PC-9 (cell line): ENCODE data around the gene NAMPT. TPM values are rescaled to one million over a fixed set of nuclear protein-coding genes. Genes with fewer than 3 reads are reported as not detected.

Experiments
- BruUV-seq: library from RNA; stranded (reverse); fragments of 400-500 nt; replicated peaks from 2 replicates; lab custom pipeline; 2021; lab: Mats Ljungman, UMichigan
- CTCF ChIA-PET: fragments of 300-600 bp; sonication (Branson Sonifier 250); formaldehyde crosslinking; loops from one replicate; lab custom pipeline; 2022; ENCODE audit warnings: antibody characterized with exemption; lab: Charles Lee
- POLR2A ChIA-PET: fragments of 300-600 bp; sonication (Branson Sonifier 250); formaldehyde crosslinking; loops from one replicate; lab custom pipeline; 2022; ENCODE audit warnings: antibody characterized with exemption; ENCODE audit not compliant: unreplicated experiment; lab: Charles Lee
- DNase-seq, 2 experiments: peaks; one replicate each; pipeline versions ENCODE4 v3.0.0 to v3.0.0-alpha.2; 2015 to 2022; ENCODE audit warnings: mixed read lengths in 1 of 2
- H2AFZ ChIP-seq: fragments of 200-600 bp; sonication (generic); 2 replicates; pipeline ENCODE4 v1.8.1; 2017; ENCODE audit warnings: antibody characterized with exemption
- H3F3A ChIP-seq: fragments of 200-600 bp; sonication (generic); 2 replicates; pipeline ENCODE4 v1.8.1; 2017; ENCODE audit warnings: antibody characterized with exemption, mild to moderate bottlenecking, low read depth; ENCODE audit not compliant: insufficient read depth
- H3K27ac ChIP-seq: fragments of 200-600 bp; sonication (generic); 2 replicates; pipeline ENCODE4 v1.6.1; 2016; ENCODE audit warnings: mixed run types
- H3K27me3 ChIP-seq: fragments of 200-600 bp; sonication (generic); 2 replicates; pipeline ENCODE4 v1.6.1; 2016; ENCODE audit warnings: low read depth, mixed run types; ENCODE audit not compliant: insufficient read depth
- H3K36me3 ChIP-seq: fragments of 200-600 bp; sonication (generic); 2 replicates; pipeline ENCODE4 v1.6.1; 2016; ENCODE audit warnings: low read depth, mixed run types
- H3K4me1 ChIP-seq: fragments of 200-600 bp; sonication (generic); replicated peaks from 2 replicates; pipeline ENCODE4 v1.6.1; 2016; ENCODE audit warnings: mixed run types; ENCODE audit not compliant: insufficient read depth
- H3K4me2 ChIP-seq: fragments of 200-600 bp; sonication (generic); 2 replicates; pipeline ENCODE4 v1.6.1; 2017; ENCODE audit warnings: mixed run types
- H3K4me3 ChIP-seq: fragments of 200-600 bp; sonication (generic); 2 replicates; pipeline ENCODE4 v1.6.1; 2016; ENCODE audit warnings: mixed run types
- H3K79me2 ChIP-seq: fragments of 200-600 bp; sonication (generic); 2 replicates; pipeline ENCODE4 v1.6.1; 2017; ENCODE audit warnings: low read depth, mixed run types
- H3K9me2 ChIP-seq: fragments of 200-600 bp; sonication (generic); 2 replicates; pipeline ENCODE4 v1.8.1; 2017; ENCODE audit warnings: mild to moderate bottlenecking; ENCODE audit not compliant: insufficient read depth
- H3K9me3 ChIP-seq: fragments of 200-600 bp; sonication (generic); 2 replicates; pipeline ENCODE4 v1.8.1; 2016; ENCODE audit warnings: low read depth; ENCODE audit not compliant: insufficient read depth
- H4K20me1 ChIP-seq: fragments of 200-600 bp; sonication (generic); 2 replicates; pipeline ENCODE4 v1.8.1; 2017; ENCODE audit not compliant: insufficient read depth
- CTCF ChIP-seq: fragments of 200-600 bp; sonication (generic); conservative IDR thresholded peaks from 2 replicates; pipeline ENCODE4 v1.6.1; 2017; ENCODE audit warnings: mixed run types, antibody characterized with exemption, mild to moderate bottlenecking, moderate library complexity
- EZH2 ChIP-seq: fragments of 200-600 bp; sonication (generic); IDR thresholded peaks from 2 replicates; pipeline ENCODE4 v1.8.0; 2017; ENCODE audit warnings: antibody characterized with exemption, low read depth
- intact Hi-C: fragments of 100-400 bp; cut with micrococcal nuclease; formaldehyde crosslinking; loops from one replicate; pipeline ENCODE4 v1.10.0; 2022; ENCODE audit not compliant: unreplicated experiment
- total RNA-seq: library from RNA; stranded (reverse); gene quantifications from 2 replicates; pipeline ENCODE4 v1.2.3, GENCODE V29; 2021

The NAMPT gene
- total RNA-seq, 1 experiment from 2014 or later, result 302 TPM

- Histone ChIP-seq H3K4me3 (no peak overlapping the region), H2AFZ (no peak overlapping the region), H3F3A (peaks cover 5% of the 10 kb centered on the region; the same call in 1 of the 2 replicates), H3K4me1 (peaks cover 16% of the 10 kb centered on the region), H3K9me3 (peaks cover 5% of the 10 kb centered on the region; the same call in 1 of the 2 replicates), H3K27me3 (no peaks in the 10 kb centered on the region), H3K27ac (no peak overlapping the region), H3K9me2 (no peaks in the 10 kb centered on the region), H4K20me1 (no peaks in the 10 kb centered on the region), H3K36me3 (no peaks in the 10 kb centered on the region), H3K79me2 (no peaks in the 10 kb centered on the region), H3K4me2 (no peak overlapping the region)
- POLR2A ChIA-PET, result no interaction called here
- TF ChIP-seq EZH2 (no peak), CTCF (no peak)
- CTCF ChIA-PET, result interaction anchor here (0.6 kb wide), 1 partner anchor 734 kb away, joined by 4 read pairs; no protein-coding TSS in a partner anchor
- no peak for DNase-seq
- BruUV-seq, result no TSS peak
- intact Hi-C loops, result no loop called here
Measured at GRCh38 chr7:106222545-106222944, 62.2 kb downstream of the NAMPT start.

GRCh38 chr7:106220307-106220706 is 64.5 kb downstream of the NAMPT start:
- BruUV-seq, result no TSS peak
- no peaks in the 10 kb centered on the region for H3K36me3 ChIP-seq
- H3K27me3 ChIP-seq, result no peaks in the 10 kb centered on the region
- H3K9me3 ChIP-seq, result peaks cover 5% of the 10 kb centered on the region; the same call in 1 of the 2 replicates
- intact Hi-C loops, result no loop called here
- peak overlapping the region; percentile 46; the same call in 1 of the 2 replicates for H2AFZ ChIP-seq
- TF ChIP-seq EZH2, result no peak
- no peak for TF ChIP-seq CTCF
- H3K4me3 ChIP-seq, result no peak overlapping the region
- H3K9me2 ChIP-seq, result no peaks in the 10 kb centered on the region
- no peak overlapping the region for H3K4me2 ChIP-seq
- POLR2A ChIA-PET, result no interaction called here
- H3K27ac ChIP-seq, result no peak overlapping the region
- H3F3A ChIP-seq, result peaks cover 19% of the 10 kb centered on the region
- peaks cover 36% of the 10 kb centered on the region for H3K4me1 ChIP-seq
- DNase-seq, result no peak
- CTCF ChIA-PET, result no interaction called here
- H4K20me1 ChIP-seq, result no peaks in the 10 kb centered on the region
- H3K79me2 ChIP-seq, result no peaks in the 10 kb centered on the region

GRCh38 chr7:106219170-106219569 is 65.6 kb downstream of the NAMPT start:
- Histone ChIP-seq H3K4me3 (no peak overlapping the region), H3F3A (peaks cover 19% of the 10 kb centered on the region), H3K4me1 (peaks cover 36% of the 10 kb centered on the region), H4K20me1 (no peaks in the 10 kb centered on the region), H3K9me2 (no peaks in the 10 kb centered on the region), H3K9me3 (peaks cover 5% of the 10 kb centered on the region; the same call in 1 of the 2 replicates), H3K27me3 (no peaks in the 10 kb centered on the region), H3K4me2 (no peak overlapping the region), H3K79me2 (no peaks in the 10 kb centered on the region), H2AFZ (no peak overlapping the region), H3K27ac (no peak overlapping the region), H3K36me3 (no peaks in the 10 kb centered on the region)
- ChIA-PET POLR2A (no interaction called here), CTCF (no interaction called here)
- intact Hi-C loops, result no loop called here
- TF ChIP-seq CTCF, result no peak
- TF ChIP-seq EZH2, result no peak
- DNase-seq, result no peak
- BruUV-seq, result no TSS peak
